Measurements from ENCODE around the gene BAHCC1.

DNA sequence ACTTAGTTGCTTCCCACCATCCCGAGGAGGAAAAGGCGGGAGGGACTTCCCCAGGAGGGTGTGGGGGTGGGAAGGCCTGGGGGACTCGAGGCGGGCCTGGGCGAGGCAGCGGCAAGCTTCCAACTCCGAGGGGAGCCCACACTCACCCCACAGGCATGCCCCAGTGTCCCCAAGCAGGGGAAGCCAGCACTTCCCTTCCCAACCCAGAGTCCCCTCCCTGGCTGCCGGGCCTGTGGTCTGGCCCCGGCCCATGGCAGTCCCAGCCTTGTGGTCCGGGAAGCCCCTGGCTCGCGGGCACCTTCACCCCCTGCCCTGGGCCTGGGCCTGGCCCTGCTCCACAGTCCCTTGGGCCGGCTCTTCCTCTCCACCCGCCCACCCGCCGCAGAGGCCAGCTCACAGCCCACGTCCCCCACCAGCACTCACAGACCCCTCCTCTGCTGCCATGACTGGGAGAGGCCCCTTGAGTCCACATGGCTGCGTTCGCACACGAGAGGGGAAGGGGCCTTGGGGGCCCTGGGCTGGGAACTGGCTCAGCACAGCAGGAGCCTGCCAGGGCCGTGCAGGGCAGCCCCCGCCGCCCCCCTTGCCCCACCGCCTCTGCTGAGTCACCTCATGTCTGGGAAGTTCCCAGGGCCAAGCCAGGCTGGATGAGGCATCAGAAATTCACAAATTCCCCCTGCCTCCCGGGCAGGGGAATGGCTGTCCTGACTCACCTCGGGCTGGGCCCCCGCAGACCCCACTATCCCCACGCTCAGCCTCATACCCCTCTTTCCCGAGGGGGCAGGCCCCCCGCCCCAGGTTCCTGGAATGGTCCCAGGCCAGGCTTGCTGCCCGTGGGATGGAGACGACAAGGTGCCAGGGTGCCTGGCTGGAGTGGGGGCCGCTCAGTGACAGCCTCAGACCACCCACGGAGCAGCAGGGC is 27.8 kb downstream of the BAHCC1 start:
- TF ChIP-seq ZNF335 (tag by site-specific recombination; conservative IDR thresholded peaks at IDR 0.05) (no peak), ZNF768 (tag by site-specific recombination; IDR thresholded peaks at IDR 0.05) (no peak), ZNF600 (tag by site-specific recombination; IDR thresholded peaks at IDR 0.05) (no peak), ZNF747 (tag by site-specific recombination; IDR thresholded peaks at IDR 0.05) (no peak)
- TF ChIP-seq, protein P1, sequence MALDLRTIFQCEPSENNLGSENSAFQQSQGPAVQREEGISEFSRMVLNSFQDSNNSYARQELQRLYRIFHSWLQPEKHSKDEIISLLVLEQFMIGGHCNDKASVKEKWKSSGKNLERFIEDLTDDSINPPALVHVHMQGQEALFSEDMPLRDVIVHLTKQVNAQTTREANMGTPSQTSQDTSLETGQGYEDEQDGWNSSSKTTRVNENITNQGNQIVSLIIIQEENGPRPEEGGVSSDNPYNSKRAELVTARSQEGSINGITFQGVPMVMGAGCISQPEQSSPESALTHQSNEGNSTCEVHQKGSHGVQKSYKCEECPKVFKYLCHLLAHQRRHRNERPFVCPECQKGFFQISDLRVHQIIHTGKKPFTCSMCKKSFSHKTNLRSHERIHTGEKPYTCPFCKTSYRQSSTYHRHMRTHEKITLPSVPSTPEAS (tag by site-specific recombination; IDR thresholded peaks at IDR 0.05): no peak
- TF ChIP-seq, protein P2, sequence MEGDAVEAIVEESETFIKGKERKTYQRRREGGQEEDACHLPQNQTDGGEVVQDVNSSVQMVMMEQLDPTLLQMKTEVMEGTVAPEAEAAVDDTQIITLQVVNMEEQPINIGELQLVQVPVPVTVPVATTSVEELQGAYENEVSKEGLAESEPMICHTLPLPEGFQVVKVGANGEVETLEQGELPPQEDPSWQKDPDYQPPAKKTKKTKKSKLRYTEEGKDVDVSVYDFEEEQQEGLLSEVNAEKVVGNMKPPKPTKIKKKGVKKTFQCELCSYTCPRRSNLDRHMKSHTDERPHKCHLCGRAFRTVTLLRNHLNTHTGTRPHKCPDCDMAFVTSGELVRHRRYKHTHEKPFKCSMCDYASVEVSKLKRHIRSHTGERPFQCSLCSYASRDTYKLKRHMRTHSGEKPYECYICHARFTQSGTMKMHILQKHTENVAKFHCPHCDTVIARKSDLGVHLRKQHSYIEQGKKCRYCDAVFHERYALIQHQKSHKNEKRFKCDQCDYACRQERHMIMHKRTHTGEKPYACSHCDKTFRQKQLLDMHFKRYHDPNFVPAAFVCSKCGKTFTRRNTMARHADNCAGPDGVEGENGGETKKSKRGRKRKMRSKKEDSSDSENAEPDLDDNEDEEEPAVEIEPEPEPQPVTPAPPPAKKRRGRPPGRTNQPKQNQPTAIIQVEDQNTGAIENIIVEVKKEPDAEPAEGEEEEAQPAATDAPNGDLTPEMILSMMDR (tag by site-specific recombination; IDR thresholded peaks at IDR 0.05): no peak

All from HEK293 (cell line).